Activated B cell treated with CpG ODN at 0.5 μM for 24 hours (primary cell): ENCODE data around the gene OVAAL. TPM values are rescaled to one million over a fixed set of nuclear protein-coding genes. Genes with fewer than 3 reads are reported as not detected.

ENCODE experiments used
- ATAC-seq: fragments of 200-7000 bp; cut with Tn5 transposase; one replicate; pipeline ENCODE4 v1.10.0; 2021; ENCODE audit warnings: low read depth, mild to moderate bottlenecking, moderate library complexity
- CTCF ChIA-PET: fragments of 350-600 bp; sonication (Branson Sonifier 250); formaldehyde crosslinking; loops from one replicate; lab custom pipeline; 2021; ENCODE audit warnings: antibody characterized with exemption; lab: Charles Lee
- POLR2A ChIA-PET: fragments of 350-600 bp; sonication (Branson Sonifier 250); formaldehyde crosslinking; loops from one replicate; lab custom pipeline; 2021; ENCODE audit warnings: antibody characterized with exemption; lab: Charles Lee
- DNase-seq: peaks from one replicate; pipeline ENCODE4 v3.0.0; 2022
- H3K27ac Mint-ChIP-seq: one replicate; pipeline ENCODE4 v1.8.0; 2020; ENCODE audit warnings: mixed read lengths
- H3K27me3 Mint-ChIP-seq: one replicate; pipeline ENCODE4 v1.8.0; 2021; ENCODE audit warnings: mixed read lengths
- H3K36me3 Mint-ChIP-seq: one replicate; pipeline ENCODE4 v1.8.0; 2021; ENCODE audit warnings: low read depth, mixed read lengths
- H3K4me1 Mint-ChIP-seq: one replicate; pipeline ENCODE4 v1.8.0; 2021; ENCODE audit warnings: mixed read lengths
- H3K4me3 Mint-ChIP-seq: one replicate; pipeline ENCODE4 v1.8.0; 2020; ENCODE audit warnings: mild to moderate bottlenecking, mixed read lengths
- H3K9me3 Mint-ChIP-seq: one replicate; pipeline ENCODE4 v1.8.0; 2020; ENCODE audit warnings: mixed read lengths
- CTCF ChIP-seq: fragments of 200-600 bp; IDR thresholded peaks from one replicate; pipeline ENCODE4 v1.8.0; 2022; ENCODE audit warnings: antibody characterized with exemption, mild to moderate bottlenecking
- intact Hi-C: fragments of 100-400 bp; cut with micrococcal nuclease; formaldehyde crosslinking; loops from one replicate; pipeline ENCODE4 v1.15.1; 2024
- total RNA-seq: library from RNA; stranded (reverse); gene quantifications from 2 replicates; pipeline ENCODE4 v1.2.3, GENCODE V29; 2022

Gene OVAAL
- total RNA-seq, 1 donor from 2014 or later: not detected

GRCh38 chr1:180525715-180526039, 33.1 kb upstream of the OVAAL start:
- Mint-ChIP-seq H3K27ac (no peak overlapping the region), H3K4me3 (peak overlapping the region; percentile 2), H3K36me3 (no peaks in the 10 kb centered on the region), H3K4me1 (peaks cover 13% of the 10 kb centered on the region), H3K9me3 (no peaks in the 10 kb centered on the region), H3K27me3 (peaks cover 4% of the 10 kb centered on the region)
- DNase-seq: no peak
- no peak for TF ChIP-seq CTCF
- CTCF ChIA-PET: interaction anchor here (0.9 kb wide), 1 partner anchor 336 kb away, joined by 3 read pairs; no protein-coding TSS in a partner anchor
- POLR2A ChIA-PET: no interaction called here
- ATAC-seq: no peak
- intact Hi-C loops: no loop called here

GRCh38 chr1:180527101-180527669, 31.6 kb upstream of the OVAAL start:
- Mint-ChIP-seq H3K9me3 (no peaks in the 10 kb centered on the region), H3K36me3 (no peaks in the 10 kb centered on the region), H3K4me3 (no peak overlapping the region), H3K27me3 (peaks cover 4% of the 10 kb centered on the region), H3K4me1 (peaks cover 13% of the 10 kb centered on the region), H3K27ac (no peak overlapping the region)
- ATAC-seq (no peak), DNase-seq (no peak)
- POLR2A ChIA-PET: no interaction called here
- intact Hi-C loops: no loop called here
- CTCF ChIA-PET: no interaction called here
- TF ChIP-seq CTCF: no peak

GRCh38 chr1:180528868-180529470, 29.8 kb upstream of the OVAAL start:
- no peak overlapping the region for H3K4me3 Mint-ChIP-seq
- TF ChIP-seq CTCF: no peak
- no peaks in the 10 kb centered on the region for H3K36me3 Mint-ChIP-seq
- H3K27me3 Mint-ChIP-seq: peaks cover 6% of the 10 kb centered on the region
- DNase-seq (no peak), ATAC-seq (no peak)
- intact Hi-C loops: no loop called here
- ChIA-PET CTCF (interaction anchor here (1.3 kb wide), 1 partner anchor 332 kb away, joined by 4 read pairs; no protein-coding TSS in a partner anchor), POLR2A (interaction anchor here (0.6 kb wide), 1 partner anchor 511 kb away, joined by 11 read pairs; no protein-coding TSS in a partner anchor)
- no peaks in the 10 kb centered on the region for H3K9me3 Mint-ChIP-seq
- H3K4me1 Mint-ChIP-seq: peaks cover 18% of the 10 kb centered on the region
- H3K27ac Mint-ChIP-seq: no peak overlapping the region

GRCh38 chr1:180530501-180530900, 28.3 kb upstream of the OVAAL start:
- peaks cover 8% of the 10 kb centered on the region for H3K4me1 Mint-ChIP-seq
- no peak overlapping the region for H3K27ac Mint-ChIP-seq
- no peak overlapping the region for H3K4me3 Mint-ChIP-seq
- ChIA-PET CTCF (interaction anchor here (1.7 kb wide), 2 partner anchors 12 to 15 kb away, joined by 4 to 5 read pairs; no protein-coding TSS in a partner anchor), POLR2A (interaction anchor here (0.6 kb wide), 1 partner anchor 560 kb away, joined by 3 read pairs; no protein-coding TSS in a partner anchor)
- H3K27me3 Mint-ChIP-seq: peaks cover 8% of the 10 kb centered on the region
- H3K36me3 Mint-ChIP-seq: no peaks in the 10 kb centered on the region
- ATAC-seq (no peak), DNase-seq (no peak)
- intact Hi-C loops: loop anchor here (5.0 kb wide), 1 partner anchor 622 kb away; no protein-coding TSS in a partner anchor
- no peak for TF ChIP-seq CTCF
- no peaks in the 10 kb centered on the region for H3K9me3 Mint-ChIP-seq

- no peaks in the 10 kb centered on the region for H3K36me3 Mint-ChIP-seq
- TF ChIP-seq CTCF: no peak
- ATAC-seq (no peak), DNase-seq (no peak)
- ChIA-PET CTCF (interaction anchor here (2.0 to 4.2 kb wide), 2 partner anchors 17 to 329 kb away, joined by 7 to 66 read pairs; no protein-coding TSS in a partner anchor), POLR2A (interaction anchor here (0.5 kb wide), 1 partner anchor 31 kb away, joined by 6 read pairs; the partner anchor contains the start of gene ACBD6)
- H3K9me3 Mint-ChIP-seq: no peaks in the 10 kb centered on the region
- peaks cover 11% of the 10 kb centered on the region for H3K27me3 Mint-ChIP-seq
- intact Hi-C loops: loop anchor here (1.0 to 5.0 kb wide), 3 partner anchors 328 to 633 kb away; no protein-coding TSS in a partner anchor
- peaks cover 5% of the 10 kb centered on the region for H3K4me1 Mint-ChIP-seq
- H3K27ac Mint-ChIP-seq: no peak overlapping the region
- H3K4me3 Mint-ChIP-seq: no peak overlapping the region
These were observed 25.9 kb upstream of the OVAAL start for GRCh38 chr1:180532854-180533253.
